T-helper 22 cell (primary cell): ENCODE data around the gene PSD2.
"Not testable (repeated sequence)": the region's sequence is repeated elsewhere in the genome, so short reads cannot be mapped to it uniquely, and the experiment has no call there.

Source experiments
- DNase-seq: peaks from one replicate; pipeline ENCODE4 v3.0.0-alpha.2; 2020; ENCODE audit warnings: low read depth

Gene PSD2

DNA sequence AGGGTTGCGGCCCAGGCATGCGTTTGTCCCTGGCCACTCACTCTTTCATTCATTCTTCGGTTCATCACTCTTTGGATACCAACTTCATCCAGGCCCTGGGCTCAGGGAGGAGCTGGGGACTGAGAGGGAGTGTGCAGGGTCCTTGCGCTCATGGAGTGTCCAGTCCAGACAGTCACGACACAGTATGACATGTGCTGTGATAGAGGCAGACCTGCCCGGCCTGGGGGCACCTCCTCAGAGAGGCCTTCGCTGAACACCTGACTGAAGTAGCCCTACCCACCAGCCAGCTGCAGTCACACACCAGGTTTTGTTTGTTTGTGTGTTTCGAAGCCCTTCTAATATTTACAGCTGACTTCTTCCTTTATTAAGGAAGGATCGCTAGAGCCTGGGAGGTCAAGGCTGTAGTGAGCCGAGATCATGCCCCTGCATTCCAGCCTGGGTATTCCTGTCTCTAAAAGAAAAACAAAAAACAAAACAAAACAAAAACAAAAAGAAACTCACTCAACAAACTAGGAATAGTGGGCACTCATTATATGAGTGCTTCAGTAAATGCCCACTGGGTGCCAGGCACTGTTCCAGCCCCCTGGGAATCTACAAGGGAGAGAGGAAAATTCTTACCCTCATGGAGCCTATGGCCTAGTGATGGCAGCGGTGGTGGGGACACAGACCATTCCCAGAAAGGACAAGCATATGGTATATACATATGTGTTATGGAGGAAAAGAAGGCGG is 6.3 kb upstream of the PSD2 start:
- no peak for DNase-seq

DNA sequence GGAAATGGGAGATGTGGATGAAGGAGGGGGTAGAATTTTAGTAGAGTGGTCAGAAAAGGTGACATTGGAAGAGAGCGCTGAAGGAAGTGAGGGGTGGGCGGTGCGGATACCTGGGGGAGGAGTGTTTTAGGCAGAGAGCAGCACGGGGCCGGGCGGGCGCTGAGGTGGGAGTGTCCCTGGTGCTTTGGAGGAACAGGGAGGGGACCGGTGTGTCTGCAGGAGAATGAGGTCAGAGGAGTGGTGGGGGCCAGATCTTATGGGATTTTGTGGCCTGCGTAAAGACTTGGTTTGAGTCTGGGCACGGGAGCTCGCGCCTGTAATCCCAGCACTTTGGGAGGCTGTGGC is 5.8 kb upstream of the PSD2 start:
- DNase-seq: no peak

DNA sequence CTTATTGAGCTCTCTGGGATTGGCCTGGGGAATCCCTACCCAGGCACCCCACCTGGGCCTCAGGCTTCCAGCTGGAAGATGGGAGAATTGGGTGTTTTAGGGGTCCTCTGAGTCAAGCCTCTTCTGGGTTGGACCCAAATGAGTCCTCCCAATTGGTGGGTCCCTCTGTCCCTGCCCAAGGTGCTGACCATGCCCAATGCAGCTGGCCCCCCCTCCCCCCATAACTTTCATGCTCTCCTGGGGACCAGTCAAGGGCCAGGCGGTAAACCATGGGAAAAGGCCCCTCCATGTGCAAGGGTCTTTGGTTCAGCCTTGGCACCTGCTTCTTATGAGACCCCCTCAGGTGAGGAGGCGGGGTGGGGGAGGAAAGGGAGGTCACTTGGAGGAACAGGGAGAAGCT is 3.4 kb upstream of the PSD2 start:
- no peak for DNase-seq

DNA sequence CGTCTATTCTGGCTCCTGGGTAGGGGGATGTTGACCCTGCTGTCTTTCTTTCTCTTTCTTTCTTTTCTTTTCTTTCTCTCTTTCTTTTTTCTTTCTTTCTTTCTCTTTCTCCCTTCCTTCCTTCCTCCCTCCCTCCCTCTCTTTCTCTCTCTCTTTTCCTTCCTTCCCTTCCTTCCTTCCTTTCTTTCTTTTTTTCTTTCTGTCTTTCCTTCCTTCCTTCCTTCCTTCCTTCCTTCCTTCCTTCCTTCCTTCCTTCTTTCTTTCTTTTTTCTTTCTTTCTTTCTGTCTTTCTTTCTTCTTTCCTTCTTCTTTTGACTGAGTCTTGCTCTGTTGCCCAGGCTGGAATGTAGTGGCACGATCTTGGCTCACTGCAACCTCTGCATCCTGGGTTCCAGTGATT is 3.0 kb upstream of the PSD2 start:
- not testable (repeated sequence) for DNase-seq

DNA sequence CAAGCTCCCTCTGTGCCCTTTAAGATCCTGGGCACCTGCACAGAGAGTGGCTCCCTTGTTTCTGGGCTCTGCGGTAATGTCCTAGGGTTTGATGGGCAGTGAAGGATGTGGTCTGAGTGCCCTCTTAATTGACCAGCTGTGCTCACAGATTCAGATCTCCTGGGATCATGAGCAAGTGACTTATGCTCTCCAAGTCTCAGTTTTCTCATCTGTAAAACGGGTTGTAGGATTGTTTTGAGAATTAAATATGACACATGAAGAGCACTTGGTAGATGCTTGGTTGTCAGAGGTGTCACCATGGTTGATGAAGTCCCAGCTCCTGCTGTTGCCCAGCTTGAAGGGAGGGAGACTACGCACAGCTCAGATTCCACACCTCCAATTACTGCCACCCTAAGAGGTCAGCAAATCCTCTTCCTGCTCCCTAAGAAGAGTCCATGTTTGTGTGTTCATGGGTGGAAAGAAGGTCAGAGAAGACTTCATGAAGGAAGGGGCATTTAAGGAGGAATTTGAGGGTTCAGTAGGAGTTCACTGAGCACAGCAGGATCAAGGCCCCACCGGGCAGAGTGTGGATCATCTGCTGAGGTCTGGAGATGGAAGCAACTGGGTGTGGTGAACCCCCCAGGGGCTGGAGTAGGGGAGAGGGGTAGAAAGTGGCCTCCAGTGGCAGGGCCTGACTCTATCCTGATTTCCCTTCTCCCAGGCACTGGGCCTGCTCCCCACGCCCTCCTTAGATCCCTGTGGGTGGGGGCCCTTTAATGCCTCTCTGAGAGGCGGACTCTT is 1.4 kb upstream of the PSD2 start:
- no peak for DNase-seq

DNA sequence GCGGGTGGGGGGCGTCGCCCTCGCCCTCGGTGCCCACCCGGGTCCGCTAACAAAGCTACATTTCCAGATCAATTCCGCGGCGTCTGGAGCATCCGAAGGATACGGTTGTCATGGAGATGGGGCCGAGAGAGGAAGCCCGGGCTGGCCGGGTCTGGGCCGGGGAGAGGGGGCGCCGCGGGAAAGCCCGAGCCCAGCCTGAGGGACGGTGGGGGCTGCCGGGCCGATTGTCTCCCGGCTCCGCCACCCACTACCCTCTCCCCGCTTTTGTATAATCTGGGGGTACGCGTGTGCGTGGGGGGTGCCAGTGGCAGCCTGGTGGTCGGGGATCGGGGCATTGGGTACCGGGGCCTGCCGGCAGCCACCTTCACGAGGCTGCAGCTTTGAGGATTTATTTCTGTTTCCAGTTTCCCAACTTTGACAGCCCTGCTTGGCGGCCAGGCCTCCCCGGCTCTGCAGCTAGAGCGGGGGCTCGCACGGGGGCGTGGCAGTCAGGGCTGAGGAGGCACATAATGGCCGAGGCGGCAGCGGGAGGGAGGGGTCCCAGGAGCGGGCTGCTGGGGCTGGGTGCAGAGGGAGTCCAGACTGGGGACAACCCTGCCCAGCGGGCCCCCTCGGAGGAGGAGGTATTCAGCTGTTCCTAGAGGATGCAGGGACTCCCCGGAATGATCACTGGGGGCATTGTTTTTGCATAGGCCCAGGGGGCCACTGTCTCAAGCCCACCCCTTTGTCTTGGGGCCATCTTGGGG is 626 bp downstream of the PSD2 start:
- DNase-seq: no peak

DNA sequence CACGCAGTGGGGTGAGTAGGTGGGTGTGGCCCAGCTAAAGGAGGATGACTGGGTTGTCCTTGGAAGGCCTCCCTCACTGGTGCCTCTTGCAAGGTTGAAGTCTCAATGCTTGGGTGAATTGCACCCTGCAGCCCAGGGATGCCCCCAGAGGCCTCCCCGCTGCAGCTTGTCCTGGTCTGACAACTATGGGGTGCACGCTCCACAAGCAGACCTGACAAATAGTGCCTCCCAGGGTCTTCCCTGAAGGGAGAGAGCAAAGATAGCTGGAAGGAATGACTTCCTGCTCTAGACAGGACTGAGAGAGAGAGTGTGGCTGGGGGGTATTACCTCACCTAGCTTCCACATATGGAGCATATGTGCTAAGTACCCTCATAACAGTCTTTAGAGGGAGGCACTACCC is 1.7 kb downstream of the PSD2 start:
- DNase-seq: no peak

DNA sequence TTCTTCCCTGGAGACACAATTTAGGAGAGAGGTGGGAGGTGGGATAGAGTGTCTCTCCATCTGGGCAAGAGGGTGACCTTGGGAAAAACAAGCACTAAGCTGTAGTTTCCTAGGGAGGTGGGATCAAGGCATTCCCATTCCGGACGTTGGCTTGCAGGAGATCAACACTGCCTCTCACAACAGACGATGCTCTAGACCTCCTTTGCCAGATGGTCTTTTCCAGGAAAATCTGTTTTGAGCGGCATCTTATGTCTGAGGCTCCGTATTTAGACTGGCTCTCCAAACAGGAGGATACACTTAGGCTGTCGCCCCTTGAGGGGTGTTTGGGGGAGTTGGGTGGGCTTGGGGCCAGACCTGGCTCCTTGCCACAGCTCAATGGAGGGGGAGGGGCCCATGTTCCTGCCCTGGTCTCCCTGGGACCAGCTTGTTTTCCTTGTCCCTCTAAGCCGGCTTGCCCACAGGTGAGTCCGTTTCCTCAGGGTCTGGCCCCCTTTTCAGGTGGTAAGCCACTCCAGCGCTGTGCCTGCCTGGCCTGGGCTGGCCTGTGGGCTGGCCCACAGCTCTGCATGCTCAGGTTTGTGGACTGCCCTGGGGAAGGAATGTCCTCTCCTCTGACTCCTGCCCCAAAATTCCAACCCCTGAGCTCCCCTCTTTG is 2.4 kb downstream of the PSD2 start:
- no peak for DNase-seq

DNA sequence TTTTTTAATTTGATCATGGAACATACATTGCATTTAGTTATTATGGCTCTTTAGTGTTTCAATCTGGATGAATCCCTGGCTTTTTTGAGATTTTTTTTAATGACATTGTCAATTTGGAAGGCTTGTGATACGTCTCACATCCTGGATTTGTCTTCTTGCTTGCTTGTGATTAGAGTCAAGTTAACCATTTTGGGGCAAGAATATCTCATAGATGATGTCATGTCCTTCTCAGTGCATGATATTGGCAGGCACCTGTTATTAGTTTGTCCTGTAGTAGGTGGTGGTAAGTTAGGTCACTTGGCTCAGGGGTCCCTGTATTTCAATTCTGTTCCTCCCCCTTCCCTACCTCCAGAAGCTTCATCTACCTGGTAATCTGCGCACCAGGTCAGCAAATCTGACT is 3.3 kb downstream of the PSD2 start:
- DNase-seq: no peak

DNA sequence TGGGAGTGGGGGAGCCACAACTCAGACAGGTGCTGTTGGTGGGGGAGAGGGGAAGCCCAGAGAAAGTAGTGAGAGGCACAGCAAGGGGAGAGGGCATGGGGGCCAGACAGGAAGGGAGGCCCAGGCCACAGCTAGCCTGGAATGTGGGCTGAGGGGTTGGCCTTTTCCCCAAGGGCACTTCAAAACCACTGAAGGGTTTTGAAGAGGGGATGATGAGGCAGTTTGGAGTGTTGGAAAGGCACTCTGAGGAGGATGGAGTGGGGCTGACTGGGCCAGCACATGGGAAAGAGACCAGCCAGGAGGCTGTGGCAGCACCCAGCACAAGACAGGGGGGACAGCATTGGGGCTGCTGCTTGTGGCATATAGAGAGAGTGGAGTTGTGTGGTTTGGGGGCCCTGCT is 3.8 kb downstream of the PSD2 start:
- DNase-seq: no peak

DNA sequence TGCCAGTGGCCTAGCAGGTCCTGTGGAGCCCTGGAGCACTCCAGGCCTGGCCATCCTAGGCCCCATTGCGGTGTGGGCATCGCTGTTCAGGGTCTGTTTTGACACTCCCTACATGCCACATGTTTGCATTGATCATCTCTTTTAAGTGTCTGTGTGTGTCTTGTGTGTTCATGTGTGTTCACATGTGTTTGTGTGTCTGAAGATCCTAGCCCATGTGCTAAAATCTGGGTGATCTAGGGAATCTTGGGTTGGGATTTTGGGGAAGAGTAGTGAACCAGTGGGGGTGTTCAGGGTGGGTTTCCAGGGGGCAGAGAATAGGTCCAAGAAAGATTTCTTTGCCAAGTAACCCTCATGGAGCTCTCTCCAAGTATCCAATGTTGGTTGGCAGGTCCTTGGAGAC is 8.4 kb downstream of the PSD2 start:
- DNase-seq: no peak

DNA sequence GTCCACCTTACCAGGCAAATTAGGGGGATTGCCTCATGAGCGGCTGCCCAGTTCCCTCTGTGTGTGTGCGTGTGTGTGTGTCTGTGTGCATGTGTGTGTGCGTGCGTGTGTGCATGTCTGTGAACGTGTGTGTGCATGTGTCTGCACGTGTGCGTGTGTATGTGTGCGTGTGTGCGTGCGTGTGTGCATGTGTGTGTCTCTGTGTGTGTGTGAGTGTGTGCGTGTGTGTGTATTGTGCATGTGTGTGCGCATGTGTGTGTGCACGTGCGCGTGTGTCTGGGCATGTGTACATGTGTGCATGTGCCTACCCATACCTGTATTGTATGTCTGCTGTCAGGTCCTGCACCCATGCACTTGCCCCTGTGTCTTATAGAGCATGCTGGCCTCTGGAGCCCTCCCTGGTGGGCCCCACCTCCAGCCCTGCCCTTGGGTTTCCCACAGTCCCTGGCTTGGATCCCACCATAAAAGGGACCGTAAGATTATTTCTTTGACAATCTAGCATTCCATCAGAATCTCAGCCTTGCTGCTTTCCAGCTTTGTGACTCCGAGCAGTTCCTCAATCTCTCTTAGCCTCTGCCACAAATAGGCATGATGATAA is 9.3 kb downstream of the PSD2 start:
- no peak for DNase-seq

DNA sequence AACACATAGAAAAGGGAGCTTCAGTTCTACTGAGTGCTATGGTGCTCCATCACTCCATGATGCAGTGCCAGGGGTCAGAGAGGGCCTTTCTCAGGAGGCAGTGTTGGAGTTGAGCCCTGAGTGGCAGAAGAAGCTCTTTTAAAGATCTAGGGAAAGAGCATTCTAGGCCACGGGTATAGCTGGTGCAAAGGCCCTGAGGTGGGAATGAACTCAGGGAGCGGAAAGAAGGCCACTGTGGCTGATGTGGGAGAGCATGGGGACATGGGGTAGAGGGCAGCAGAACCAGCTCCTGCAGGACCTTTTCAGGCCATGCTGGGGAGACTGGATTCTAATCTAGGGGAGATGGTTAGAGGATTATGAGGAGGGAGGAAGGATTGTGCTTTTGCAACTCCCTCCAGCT is 9.9 kb downstream of the PSD2 start:
- DNase-seq: no peak

DNA sequence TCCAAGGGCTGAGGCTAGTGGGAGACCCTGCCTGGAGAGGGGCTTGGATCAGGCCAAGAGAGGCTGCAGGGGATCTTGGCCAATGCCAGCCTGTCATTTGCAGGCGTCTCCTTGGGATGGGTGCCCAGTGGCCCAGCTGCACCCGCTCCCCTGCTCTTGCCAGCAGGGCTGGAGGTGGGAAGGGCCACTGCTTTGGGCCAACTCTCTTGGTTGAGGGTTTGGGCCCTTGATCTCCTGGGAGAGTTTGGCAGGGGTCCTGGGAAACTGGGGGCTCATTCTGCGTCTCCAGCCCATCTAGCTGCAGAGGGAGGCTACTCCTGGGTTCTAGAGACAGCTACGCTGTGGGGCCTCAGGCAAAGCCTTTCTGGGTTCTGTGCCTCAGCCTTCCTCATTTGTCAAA is 10.5 kb downstream of the PSD2 start:
- no peak for DNase-seq

DNA sequence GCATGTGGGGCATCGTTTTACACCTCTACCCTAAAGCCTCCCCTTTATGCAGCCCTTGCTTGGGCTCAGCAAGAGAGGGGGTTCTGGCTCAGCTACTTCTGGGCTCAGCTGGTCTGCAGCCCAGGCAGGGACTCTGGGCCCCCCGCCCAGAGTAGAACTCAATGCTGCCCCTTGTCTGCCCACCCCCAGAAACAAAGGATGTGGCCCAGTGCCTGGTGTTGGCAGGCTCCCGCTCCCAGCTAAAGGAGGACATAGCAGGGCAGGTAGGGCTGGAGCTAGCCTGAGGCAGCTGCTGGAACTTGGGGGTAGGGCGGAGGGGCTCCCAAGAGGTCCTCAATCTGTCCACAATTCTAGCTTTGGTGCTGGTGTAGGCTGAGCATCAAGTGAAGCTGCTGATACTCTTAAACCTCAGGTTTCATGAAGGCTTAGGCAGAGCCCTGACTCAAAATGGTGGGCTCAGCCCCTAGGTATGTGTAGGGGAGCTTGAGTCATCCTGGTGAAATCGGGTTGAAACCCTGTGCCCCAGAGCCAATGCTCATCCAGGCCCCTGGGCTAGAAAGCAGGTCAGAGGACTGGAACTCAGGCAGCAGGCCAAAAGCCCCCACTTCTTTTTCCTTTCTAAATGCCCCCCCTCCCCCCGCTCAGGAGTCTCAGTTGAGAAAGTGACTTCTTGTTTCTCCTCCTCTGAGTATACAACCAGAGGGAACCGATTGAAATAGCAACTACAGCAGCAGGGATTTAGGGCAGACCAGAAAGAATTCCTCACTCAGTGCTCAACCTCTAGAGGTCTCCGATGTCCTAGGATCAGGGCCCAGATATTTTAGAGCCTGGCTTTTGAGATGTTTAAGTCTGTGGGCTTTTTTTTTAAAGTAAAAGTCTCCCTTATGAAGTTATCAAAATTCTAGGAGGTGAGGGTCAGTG is 11.4 kb downstream of the PSD2 start:
- no peak for DNase-seq

DNA sequence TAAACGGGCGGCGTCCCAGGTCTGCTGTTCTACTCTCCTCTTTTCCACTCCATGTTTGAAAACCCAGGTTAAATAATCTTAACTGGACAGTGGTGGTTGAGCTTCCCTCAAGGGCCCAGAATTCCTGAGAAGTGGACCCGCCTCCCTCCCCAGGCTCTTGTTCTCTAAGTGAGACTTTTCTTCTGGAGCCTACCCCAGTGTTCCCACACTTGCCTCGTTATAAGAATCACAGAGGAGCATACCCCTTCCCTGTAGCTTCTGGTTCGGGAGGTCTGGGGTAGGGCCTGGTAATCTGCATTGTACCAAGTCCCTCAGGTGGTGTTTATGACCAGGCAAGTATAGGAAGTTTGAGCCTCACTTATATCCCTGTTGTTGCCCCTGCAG is 12.0 kb downstream of the PSD2 start:
- DNase-seq: no peak

DNA sequence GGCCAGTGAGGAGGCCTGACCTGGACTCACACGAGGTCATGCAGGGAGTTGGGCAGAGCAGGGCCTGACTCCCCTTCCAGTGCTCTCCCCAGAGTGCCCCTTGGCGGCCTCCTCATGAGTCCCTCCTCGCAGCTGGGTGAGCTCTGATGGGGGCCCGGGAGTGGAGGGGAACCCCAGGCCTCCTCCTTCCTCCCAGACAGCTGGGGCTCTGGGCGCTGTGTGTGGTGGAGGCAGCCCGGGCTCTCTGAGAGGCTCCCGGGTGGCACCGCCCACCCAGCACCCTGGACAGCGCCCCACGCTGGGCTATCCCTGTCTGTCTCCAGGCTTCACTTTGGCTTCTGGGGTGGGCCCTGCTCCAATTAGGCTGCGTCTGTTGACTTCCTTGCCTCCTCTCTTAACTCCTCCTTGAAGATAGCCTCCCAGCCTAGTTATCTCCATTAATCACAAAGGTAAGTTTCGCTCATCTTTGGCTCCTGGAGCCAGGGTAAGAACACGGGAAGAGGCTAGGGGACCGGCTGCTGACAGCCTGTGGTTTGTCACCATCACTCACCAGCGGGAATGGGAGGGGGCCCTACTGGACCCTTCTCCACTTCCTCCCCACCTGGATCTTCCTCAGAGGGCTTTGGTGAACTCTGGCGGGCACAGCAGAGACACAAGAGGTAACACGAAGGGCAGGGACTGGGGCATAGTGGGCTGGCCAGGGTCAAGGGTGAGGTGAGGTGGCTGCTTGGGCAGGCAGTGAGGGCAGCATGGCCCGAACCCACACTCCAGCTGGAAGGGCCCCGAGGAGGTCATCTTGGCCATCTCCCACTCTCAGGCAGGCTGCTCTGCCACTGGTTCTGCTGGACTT is 13.1 kb downstream of the PSD2 start:
- no peak for DNase-seq

DNA sequence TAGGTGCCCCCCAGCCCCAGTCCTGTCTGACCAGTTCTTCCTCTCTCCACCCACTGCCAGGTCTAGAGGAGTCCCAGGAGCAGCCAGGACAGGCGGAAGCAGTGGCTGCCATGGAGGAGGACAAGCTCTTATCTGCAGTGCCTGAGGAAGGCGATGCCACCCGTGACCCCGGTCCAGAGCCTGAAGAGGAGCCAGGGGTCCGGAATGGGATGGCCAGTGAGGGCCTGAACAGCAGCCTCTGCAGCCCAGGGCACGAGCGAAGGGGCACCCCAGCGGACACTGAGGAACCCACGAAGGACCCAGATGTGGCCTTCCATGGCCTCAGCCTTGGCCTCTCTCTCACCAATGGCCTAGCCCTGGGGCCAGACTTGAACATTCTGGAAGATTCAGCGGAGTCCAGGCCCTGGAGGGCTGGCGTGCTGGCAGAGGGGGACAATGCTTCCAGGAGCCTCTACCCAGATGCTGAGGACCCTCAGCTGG is 13.8 kb downstream of the PSD2 start:
- DNase-seq: no peak

DNA sequence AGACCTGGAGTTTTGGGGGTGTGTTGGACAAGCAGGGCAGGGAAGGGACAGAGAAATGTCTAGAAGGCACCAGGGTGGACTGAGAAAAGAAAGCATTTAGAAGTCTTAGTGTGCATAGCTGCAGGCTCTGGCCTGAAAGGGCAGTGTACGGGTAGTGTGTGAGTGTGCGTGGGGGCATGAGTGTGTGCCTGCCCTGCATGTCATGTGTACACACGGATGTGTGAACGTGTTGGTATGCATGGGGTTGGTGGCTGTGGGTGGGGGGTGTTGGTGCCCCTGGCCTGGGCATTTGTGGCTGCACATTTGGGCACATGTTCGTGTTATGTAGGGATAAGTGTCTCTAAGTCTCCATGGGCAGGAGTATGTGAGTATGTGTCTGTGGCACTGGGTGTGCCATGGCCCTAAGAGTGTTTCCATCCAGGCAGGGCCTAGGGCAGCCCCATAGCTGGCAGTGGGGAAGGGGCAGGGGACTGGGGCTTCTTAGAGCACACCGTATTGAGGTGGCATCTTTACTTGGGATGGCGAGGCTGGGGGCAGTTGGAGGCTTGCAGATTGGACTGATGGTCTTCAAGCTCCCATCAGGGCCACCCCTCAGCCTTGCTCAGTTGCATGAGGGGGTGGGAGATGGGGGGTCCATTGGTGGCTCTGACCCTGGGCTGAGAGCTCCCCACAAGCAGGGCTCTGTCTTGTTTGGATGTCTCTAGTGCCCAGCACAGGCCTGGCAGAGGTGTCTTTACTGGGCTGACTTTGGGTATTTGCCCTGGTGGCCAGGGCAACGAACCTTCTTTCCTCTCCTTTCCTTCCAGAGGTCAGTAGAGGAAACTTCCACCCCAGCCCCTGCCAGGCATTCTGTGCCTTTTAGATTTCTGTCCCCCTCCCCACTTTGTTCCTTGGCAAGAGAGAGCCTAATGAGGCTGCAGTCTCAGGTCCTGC is 15.0 kb downstream of the PSD2 start:
- DNase-seq: no peak
